Gastrocnemius medialis (tissue), 4 donors: ENCODE data around the gene RELCH. TPM values are rescaled to one million over a fixed set of nuclear protein-coding genes. Genes with fewer than 3 reads are reported as not detected.

ENCODE experiments used
- ATAC-seq, 2 donors: fragments of 150-250 bp; one replicate each; pipeline ENCODE4 v1.9.1; 2016
- DNase-seq, 2 donors: peaks; one replicate each; pipeline ENCODE4 v3.0.0-alpha.2; 2019
- H3K27ac ChIP-seq, 4 donors: fragments of 200-600 bp; sonication (generic); 1 replicate in 1 of 4; 2 replicates in 3 of 4; pipeline ENCODE4 v1.5.1; 2016 to 2018; ENCODE audit warnings: mild to moderate bottlenecking in 2 of 4, moderate library complexity in 1 of 4
- H3K27me3 ChIP-seq, 3 donors: fragments of 200-600 bp; sonication (generic) in 2 of 3; 1 replicate in 1 of 3; 2 replicates in 2 of 3; pipeline versions ENCODE4 v1.5.1 to v1.6.0; 2016 to 2019; ENCODE audit warnings: mild to moderate bottlenecking in 1 of 3, moderate library complexity in 1 of 3
- H3K36me3 ChIP-seq, 2 donors: fragments of 200-600 bp; sonication (generic) in 1 of 2; one replicate each; pipeline ENCODE4 v1.5.1; 2017 to 2018
- H3K4me1 ChIP-seq, 2 donors: fragments of 200-600 bp; sonication (generic) in 1 of 2; one replicate each; pipeline ENCODE4 v1.5.1; 2016 to 2017; ENCODE audit warnings: mild to moderate bottlenecking in 2 of 2
- H3K4me3 ChIP-seq, 4 donors: fragments of 200-600 bp; sonication (generic) in 3 of 4; 1 replicate in 1 of 4; 2 replicates in 3 of 4; pipeline ENCODE4 v1.5.1; 2016 to 2019; ENCODE audit warnings: mild to moderate bottlenecking in 2 of 4
- H3K9me3 ChIP-seq, 3 donors: fragments of 200-600 bp; sonication (generic) in 2 of 3; 1 replicate in 1 of 3; 2 replicates in 2 of 3; pipeline ENCODE4 v1.5.1; 2016 to 2019
- CTCF ChIP-seq, 5 experiments: fragments of 450-650 bp in 3 of 5; fragments of 200-600 bp in 2 of 5; sonication (generic) in 2 of 5; IDR thresholded peaks in 4 of 5; conservative IDR thresholded peaks in 1 of 5; 1 replicate in 4 of 5; 2 replicates in 1 of 5; pipeline ENCODE4 v1.5.1; 2016 to 2019; ENCODE audit warnings: antibody characterized with exemption in 5 of 5, mild to moderate bottlenecking in 3 of 5, moderate library complexity in 3 of 5
- POLR2A ChIP-seq, 2 donors: fragments of 450-650 bp; IDR thresholded peaks; one replicate each; pipeline ENCODE4 v1.6.1; 2017; ENCODE audit warnings: antibody characterized with exemption in 2 of 2, mild to moderate bottlenecking in 2 of 2, moderate library complexity in 2 of 2
- in situ Hi-C, 4 donors: fragments of 200-750 bp; cut with MboI; loops; one replicate each; pipeline versions ENCODE4 v1.15.0 to v1.8.0; 2017; ENCODE audit warnings: low sequenced_read_pairs in 4 of 4
- intact Hi-C: fragments of 100-400 bp; cut with DNase I; formaldehyde crosslinking; loops from one replicate; pipeline ENCODE4 v1.15.1; 2023; ENCODE audit warnings: low total_unique reads
- total RNA-seq, 4 donors: library from RNA; depleted of rRNA; stranded (reverse); fragments of >200 nt; gene quantifications; one replicate each; pipeline versions ENCODE4 v1.1.0 to v1.2.3, GENCODE V29; 2016

Gene RELCH
- total RNA-seq, 4 donors from 2014 or later, result 8.4 to 16.8 (median 12.6) TPM

GRCh38 chr18:62287781-62288664 is 101.0 kb downstream of the RELCH start:
- intact Hi-C loops, result no loop called here
- H3K9me3 ChIP-seq, result no peaks in the 10 kb centered on the region
- in situ Hi-C loops, result loop anchor here in 1 of 4 donors (25.0 kb wide), 1 partner anchor 274 kb away; no protein-coding TSS in a partner anchor

GRCh38 chr18:62288665-62289008 is 101.6 kb downstream of the RELCH start:
- peaks cover 0 to 12% of the 10 kb centered on the region in 2 donors for H3K36me3 ChIP-seq
- TF ChIP-seq POLR2A (IDR thresholded peaks at IDR 0.05) (no peak), CTCF (IDR thresholded peaks at IDR 0.05 in 4 of 5, conservative IDR thresholded peaks at IDR 0.05 in 1 of 5) (no peak)
- H3K27ac ChIP-seq, result no peak overlapping the region
- no peak for DNase-seq
- ATAC-seq, result no peak
- peaks cover 3 to 5% of the 10 kb centered on the region in 2 donors for H3K4me1 ChIP-seq
- no peak overlapping the region for H3K4me3 ChIP-seq
- H3K27me3 ChIP-seq, result no peaks in the 10 kb centered on the region
- H3K9me3 ChIP-seq, result no peaks in the 10 kb centered on the region
- in situ Hi-C loops (loop anchor here in 1 of 4 donors (25.0 kb wide), 1 partner anchor 274 kb away; no protein-coding TSS in a partner anchor), intact Hi-C loops (no loop called here)

More at GRCh38 chr18:62287781-62288664, 101.0 kb downstream of the RELCH start:
- DNase-seq (no peak), ATAC-seq (no peak)
- H3K27me3 ChIP-seq, result no peaks in the 10 kb centered on the region
- H3K4me1 ChIP-seq, result peaks cover 5 to 9% of the 10 kb centered on the region in 2 donors
- peaks cover 0 to 12% of the 10 kb centered on the region in 2 donors for H3K36me3 ChIP-seq
- no peak overlapping the region for H3K4me3 ChIP-seq
- TF ChIP-seq CTCF (IDR thresholded peaks at IDR 0.05 in 4 of 5, conservative IDR thresholded peaks at IDR 0.05 in 1 of 5) (no peak), POLR2A (IDR thresholded peaks at IDR 0.05) (no peak)
- H3K27ac ChIP-seq, result no peak overlapping the region

- H3K27ac ChIP-seq, result no peak overlapping the region
- TF ChIP-seq POLR2A (IDR thresholded peaks at IDR 0.05) (no peak), CTCF (IDR thresholded peaks at IDR 0.05 in 4 of 5, conservative IDR thresholded peaks at IDR 0.05 in 1 of 5) (no peak)
- ATAC-seq (no peak), DNase-seq (no peak)
- intact Hi-C loops, result no loop called here
- no peaks in the 10 kb centered on the region for H3K27me3 ChIP-seq
- H3K4me1 ChIP-seq, result peaks cover 0 to 5% of the 10 kb centered on the region in 2 donors
- H3K36me3 ChIP-seq, result peaks cover 0 to 12% of the 10 kb centered on the region in 2 donors
- H3K4me3 ChIP-seq, result no peak overlapping the region
- H3K9me3 ChIP-seq, result no peaks in the 10 kb centered on the region
- in situ Hi-C loops, result loop anchor here in 1 of 4 donors (25.0 kb wide), 1 partner anchor 273 kb away; no protein-coding TSS in a partner anchor
These were observed 102.0 kb downstream of the RELCH start for GRCh38 chr18:62289047-62289446.

GRCh38 chr18:62294073-62294472 is 107.0 kb downstream of the RELCH start:
- ATAC-seq (no peak), DNase-seq (no peak)
- Histone ChIP-seq H3K27me3 (no peaks in the 10 kb centered on the region), H3K27ac (no peak overlapping the region), H3K9me3 (no peaks in the 10 kb centered on the region), H3K4me3 (no peak overlapping the region), H3K36me3 (peaks cover 0 to 25% of the 10 kb centered on the region in 2 donors), H3K4me1 (no peaks in the 10 kb centered on the region)
- TF ChIP-seq CTCF (IDR thresholded peaks at IDR 0.05 in 4 of 5, conservative IDR thresholded peaks at IDR 0.05 in 1 of 5), result no peak
- TF ChIP-seq POLR2A (IDR thresholded peaks at IDR 0.05), result no peak
- in situ Hi-C loops (loop anchor here in 1 of 4 donors (25.0 kb wide), 1 partner anchor 268 kb away; no protein-coding TSS in a partner anchor), intact Hi-C loops (no loop called here)
